ENCODE data around the gene PLA2G1B.

PLA2G1B gene

GRCh38 chr12:120286768-120287490, 40.6 kb downstream of the PLA2G1B start:
- FAIRE-seq (no peak), DNase-seq (ENCODE audit: insufficient read length, low spot score) (no peak)
- no peak for TF ChIP-seq POLR2A (IDR thresholded peaks at IDR 0.05; ENCODE audit: low read depth, low read length)

- no peak for FAIRE-seq
- no peak for DNase-seq (ENCODE audit: insufficient read length, low spot score)
- TF ChIP-seq POLR2A (IDR thresholded peaks at IDR 0.05; ENCODE audit: low read depth, low read length), result no peak
Observed at GRCh38 chr12:120284381-120284780, 43.2 kb downstream of the PLA2G1B start.

GRCh38 chr12:120283318-120283717, 44.3 kb downstream of the PLA2G1B start:
- FAIRE-seq (no peak), DNase-seq (ENCODE audit: insufficient read length, low spot score) (no peak)
- TF ChIP-seq POLR2A (IDR thresholded peaks at IDR 0.05; ENCODE audit: low read depth, low read length), result no peak

GRCh38 chr12:120278137-120279069, 49.2 kb downstream of the PLA2G1B start:
- TF ChIP-seq POLR2A (IDR thresholded peaks at IDR 0.05; ENCODE audit: low read depth, low read length), result no peak
- FAIRE-seq (no peak), DNase-seq (ENCODE audit: insufficient read length, low spot score) (no peak)

GRCh38 chr12:120276734-120277133, 50.8 kb downstream of the PLA2G1B start:
- DNase-seq (ENCODE audit: insufficient read length, low spot score) (no peak), FAIRE-seq (no peak)
- TF ChIP-seq POLR2A (IDR thresholded peaks at IDR 0.05; ENCODE audit: low read depth, low read length), result no peak
